ENCODE measurements around the gene PACS2.

PACS2 gene

DNA sequence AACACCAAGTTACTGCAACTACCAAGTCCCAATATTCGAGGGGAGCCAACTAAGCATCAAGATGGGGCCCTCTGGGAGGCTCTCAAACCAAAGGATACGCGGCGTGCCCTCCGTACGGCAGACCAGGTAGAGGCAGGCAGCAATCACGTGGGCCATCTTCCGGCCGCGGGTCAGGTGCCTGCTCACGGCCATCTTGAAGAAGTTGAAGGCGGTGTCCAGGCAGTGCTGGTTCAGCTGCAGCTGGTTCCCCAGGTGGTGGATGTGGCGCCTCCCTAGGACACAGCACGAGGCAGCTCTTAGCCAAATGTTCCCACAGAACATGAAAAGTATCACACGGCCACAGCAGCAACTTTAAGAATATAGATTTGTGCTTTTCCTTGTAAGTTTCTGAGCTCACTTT is 41.9 kb upstream of the PACS2 start:
- TF ChIP-seq TAF1 (IDR thresholded peaks at IDR 0.05; ENCODE audit: low read depth) (no peak), YY1 (IDR thresholded peaks at IDR 0.05; ENCODE audit: low read depth) (no peak)

DNA sequence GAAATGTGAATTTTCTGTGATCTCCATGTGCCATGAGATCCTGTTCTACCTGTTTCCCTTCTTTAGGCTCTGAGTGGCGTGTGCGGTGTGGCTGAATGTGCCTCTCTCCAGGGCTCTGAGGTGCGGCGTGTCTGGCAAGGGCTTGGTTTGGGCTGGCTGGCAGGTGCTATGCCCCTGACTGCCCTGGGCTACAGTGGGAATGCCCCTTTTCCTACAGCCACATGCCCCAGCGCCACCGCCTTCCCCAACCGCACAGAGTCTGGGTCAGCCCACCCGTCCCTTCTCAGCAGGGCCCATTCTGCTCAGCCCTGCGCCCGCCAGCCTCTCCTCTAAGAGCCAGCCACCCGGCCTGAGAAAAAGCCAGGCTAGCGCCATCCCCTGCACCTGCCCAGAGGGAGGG is 41.5 kb upstream of the PACS2 start:
- TF ChIP-seq, protein P1, sequence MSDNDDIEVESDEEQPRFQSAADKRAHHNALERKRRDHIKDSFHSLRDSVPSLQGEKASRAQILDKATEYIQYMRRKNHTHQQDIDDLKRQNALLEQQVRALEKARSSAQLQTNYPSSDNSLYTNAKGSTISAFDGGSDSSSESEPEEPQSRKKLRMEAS (IDR thresholded peaks at IDR 0.05) = peak; percentile 63
- no peak for TF ChIP-seq CEBPB (IDR thresholded peaks at IDR 0.05)

DNA sequence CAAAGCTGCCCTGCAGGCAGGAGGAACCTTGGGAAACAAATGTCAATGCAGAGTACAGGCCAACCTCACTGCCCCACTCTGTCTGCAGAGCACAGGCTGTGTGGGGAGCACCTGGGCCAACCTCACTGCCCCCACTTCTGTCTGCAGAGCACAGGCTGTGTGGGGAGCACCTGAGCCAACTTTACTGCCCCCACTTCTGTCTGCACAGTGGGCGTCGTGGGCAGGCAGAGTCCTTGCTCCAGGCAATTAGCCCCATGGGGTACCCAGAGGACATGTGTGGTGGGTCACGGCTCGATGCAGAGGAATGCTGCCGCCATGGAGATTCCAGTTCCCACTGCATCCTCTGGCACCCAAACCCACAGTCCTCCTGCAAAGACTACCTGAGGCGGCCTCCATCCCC is 39.9 kb upstream of the PACS2 start:
- no peak for TF ChIP-seq TEAD4 (IDR thresholded peaks at IDR 0.05)
- TF ChIP-seq FOXM1 (IDR thresholded peaks at IDR 0.05; ENCODE audit: borderline replicate concordance, low read depth) = no peak
- no peak for TF ChIP-seq TAF1 (IDR thresholded peaks at IDR 0.05; ENCODE audit: low read depth)
- TF ChIP-seq, protein P2, sequence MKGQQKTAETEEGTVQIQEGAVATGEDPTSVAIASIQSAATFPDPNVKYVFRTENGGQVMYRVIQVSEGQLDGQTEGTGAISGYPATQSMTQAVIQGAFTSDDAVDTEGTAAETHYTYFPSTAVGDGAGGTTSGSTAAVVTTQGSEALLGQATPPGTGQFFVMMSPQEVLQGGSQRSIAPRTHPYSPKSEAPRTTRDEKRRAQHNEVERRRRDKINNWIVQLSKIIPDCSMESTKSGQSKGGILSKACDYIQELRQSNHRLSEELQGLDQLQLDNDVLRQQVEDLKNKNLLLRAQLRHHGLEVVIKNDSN (IDR thresholded peaks at IDR 0.05) = no peak
- TF ChIP-seq YY1 (IDR thresholded peaks at IDR 0.05; ENCODE audit: low read depth) = no peak
- no peak for TF ChIP-seq EGR1 (IDR thresholded peaks at IDR 0.05)
- no peak for TF ChIP-seq NFIC (IDR thresholded peaks at IDR 0.05)
- no peak for TF ChIP-seq TCF12 (IDR thresholded peaks at IDR 0.05; ENCODE audit: low read depth)
- TF ChIP-seq, protein P3, sequence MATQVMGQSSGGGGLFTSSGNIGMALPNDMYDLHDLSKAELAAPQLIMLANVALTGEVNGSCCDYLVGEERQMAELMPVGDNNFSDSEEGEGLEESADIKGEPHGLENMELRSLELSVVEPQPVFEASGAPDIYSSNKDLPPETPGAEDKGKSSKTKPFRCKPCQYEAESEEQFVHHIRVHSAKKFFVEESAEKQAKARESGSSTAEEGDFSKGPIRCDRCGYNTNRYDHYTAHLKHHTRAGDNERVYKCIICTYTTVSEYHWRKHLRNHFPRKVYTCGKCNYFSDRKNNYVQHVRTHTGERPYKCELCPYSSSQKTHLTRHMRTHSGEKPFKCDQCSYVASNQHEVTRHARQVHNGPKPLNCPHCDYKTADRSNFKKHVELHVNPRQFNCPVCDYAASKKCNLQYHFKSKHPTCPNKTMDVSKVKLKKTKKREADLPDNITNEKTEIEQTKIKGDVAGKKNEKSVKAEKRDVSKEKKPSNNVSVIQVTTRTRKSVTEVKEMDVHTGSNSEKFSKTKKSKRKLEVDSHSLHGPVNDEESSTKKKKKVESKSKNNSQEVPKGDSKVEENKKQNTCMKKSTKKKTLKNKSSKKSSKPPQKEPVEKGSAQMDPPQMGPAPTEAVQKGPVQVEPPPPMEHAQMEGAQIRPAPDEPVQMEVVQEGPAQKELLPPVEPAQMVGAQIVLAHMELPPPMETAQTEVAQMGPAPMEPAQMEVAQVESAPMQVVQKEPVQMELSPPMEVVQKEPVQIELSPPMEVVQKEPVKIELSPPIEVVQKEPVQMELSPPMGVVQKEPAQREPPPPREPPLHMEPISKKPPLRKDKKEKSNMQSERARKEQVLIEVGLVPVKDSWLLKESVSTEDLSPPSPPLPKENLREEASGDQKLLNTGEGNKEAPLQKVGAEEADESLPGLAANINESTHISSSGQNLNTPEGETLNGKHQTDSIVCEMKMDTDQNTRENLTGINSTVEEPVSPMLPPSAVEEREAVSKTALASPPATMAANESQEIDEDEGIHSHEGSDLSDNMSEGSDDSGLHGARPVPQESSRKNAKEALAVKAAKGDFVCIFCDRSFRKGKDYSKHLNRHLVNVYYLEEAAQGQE (IDR thresholded peaks at IDR 0.05; ENCODE audit: low read depth) = no peak
- TF ChIP-seq CREB1 (IDR thresholded peaks at IDR 0.05; ENCODE audit: low read depth) = no peak
- no peak for TF ChIP-seq RAD21 (IDR thresholded peaks at IDR 0.05; ENCODE audit: low read depth)
- no peak for TF ChIP-seq CEBPB (IDR thresholded peaks at IDR 0.05)
- no peak for TF ChIP-seq EP300 (IDR thresholded peaks at IDR 0.05; ENCODE audit: borderline replicate concordance)
- TF ChIP-seq, protein P1 (IDR thresholded peaks at IDR 0.05) = no peak
- TF ChIP-seq ZBTB7A (IDR thresholded peaks at IDR 0.05; ENCODE audit: low read depth) = no peak

DNA sequence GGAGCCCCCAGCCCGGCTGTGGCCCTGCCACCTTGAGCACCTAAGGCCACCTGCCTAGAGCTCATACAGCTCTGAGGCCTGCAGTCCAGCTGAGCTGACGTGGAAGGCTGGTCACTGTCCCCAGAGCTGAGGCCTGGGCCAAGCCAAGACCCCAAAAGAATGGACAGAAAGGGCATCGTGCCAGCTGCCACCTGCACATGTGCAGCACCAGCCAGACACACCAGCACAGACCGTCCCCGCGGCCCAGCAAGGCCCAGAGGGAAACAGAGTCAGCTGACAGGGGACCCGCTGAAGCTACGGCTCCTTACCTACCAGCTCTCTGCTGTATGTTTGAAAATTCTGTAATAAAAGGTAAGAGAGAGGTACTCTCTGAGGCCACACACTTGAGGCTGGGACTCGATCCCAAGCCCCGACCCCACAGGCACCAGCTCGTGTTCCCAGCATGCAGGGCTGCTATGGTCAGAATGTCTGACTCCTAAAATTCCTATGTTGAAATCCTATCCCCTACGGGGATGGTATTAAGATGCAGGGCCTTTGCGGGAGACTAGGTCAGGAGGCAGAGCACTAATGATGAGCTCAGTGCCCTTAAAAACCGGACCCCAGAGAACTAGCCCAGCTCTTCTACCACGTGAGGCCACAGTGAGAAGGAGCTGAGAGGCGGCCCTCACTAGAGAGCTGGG is 39.1 kb upstream of the PACS2 start:
- TF ChIP-seq TCF12 (IDR thresholded peaks at IDR 0.05; ENCODE audit: low read depth) = no peak
- TF ChIP-seq YY1 (IDR thresholded peaks at IDR 0.05; ENCODE audit: low read depth) = no peak
- no peak for TF ChIP-seq CREB1 (IDR thresholded peaks at IDR 0.05; ENCODE audit: low read depth)
- TF ChIP-seq ZBTB7A (IDR thresholded peaks at IDR 0.05; ENCODE audit: low read depth) = no peak
- TF ChIP-seq EP300 (IDR thresholded peaks at IDR 0.05; ENCODE audit: borderline replicate concordance) = no peak
- no peak for TF ChIP-seq NFIC (IDR thresholded peaks at IDR 0.05)
- TF ChIP-seq, protein P2 (IDR thresholded peaks at IDR 0.05) = no peak
- TF ChIP-seq TAF1 (IDR thresholded peaks at IDR 0.05; ENCODE audit: low read depth) = no peak
- TF ChIP-seq CEBPB (IDR thresholded peaks at IDR 0.05) = no peak
- TF ChIP-seq, protein P3 (IDR thresholded peaks at IDR 0.05; ENCODE audit: low read depth) = no peak
- no peak for TF ChIP-seq RAD21 (IDR thresholded peaks at IDR 0.05; ENCODE audit: low read depth)
- TF ChIP-seq EGR1 (IDR thresholded peaks at IDR 0.05) = no peak
- TF ChIP-seq, protein P1 (IDR thresholded peaks at IDR 0.05) = no peak
- TF ChIP-seq FOXM1 (IDR thresholded peaks at IDR 0.05; ENCODE audit: borderline replicate concordance, low read depth) = no peak
- no peak for TF ChIP-seq TEAD4 (IDR thresholded peaks at IDR 0.05)

DNA sequence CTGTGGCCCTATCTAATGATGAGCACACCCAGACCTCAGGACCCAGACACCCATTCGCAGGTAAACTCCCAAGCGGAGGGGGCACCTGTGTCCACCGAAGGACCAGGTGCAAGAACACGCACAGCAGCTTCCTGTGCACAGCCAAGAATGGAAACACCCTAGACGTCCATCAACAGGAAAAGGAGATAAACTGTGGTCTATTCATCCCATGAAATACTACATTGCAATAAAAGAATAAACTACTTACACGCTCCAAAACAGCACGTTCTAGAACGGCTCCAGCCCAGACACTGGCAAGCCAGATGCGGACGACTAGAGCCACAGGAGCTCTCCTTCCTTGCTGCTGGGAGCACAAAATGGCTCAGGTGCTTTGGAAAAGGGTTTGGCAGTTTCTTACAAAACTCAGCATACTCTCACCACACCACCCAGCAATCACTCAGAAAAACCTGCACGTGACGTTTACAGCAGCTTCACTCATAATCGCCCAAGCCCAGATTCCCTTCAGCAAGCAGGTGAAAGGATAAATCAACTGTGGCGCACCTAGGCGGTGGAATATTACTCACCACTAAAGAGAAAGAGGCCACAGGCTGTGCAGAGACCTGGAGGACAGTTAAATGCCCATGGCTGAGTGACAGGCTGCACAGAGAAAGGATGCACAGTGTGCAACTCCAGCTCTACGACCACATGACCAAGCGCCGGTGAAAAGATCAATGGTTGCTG is 34.7 kb upstream of the PACS2 start:
- TF ChIP-seq YY1 (IDR thresholded peaks at IDR 0.05; ENCODE audit: low read depth) (no peak), EP300 (IDR thresholded peaks at IDR 0.05; ENCODE audit: borderline replicate concordance) (no peak), NFIC (IDR thresholded peaks at IDR 0.05) (no peak)

DNA sequence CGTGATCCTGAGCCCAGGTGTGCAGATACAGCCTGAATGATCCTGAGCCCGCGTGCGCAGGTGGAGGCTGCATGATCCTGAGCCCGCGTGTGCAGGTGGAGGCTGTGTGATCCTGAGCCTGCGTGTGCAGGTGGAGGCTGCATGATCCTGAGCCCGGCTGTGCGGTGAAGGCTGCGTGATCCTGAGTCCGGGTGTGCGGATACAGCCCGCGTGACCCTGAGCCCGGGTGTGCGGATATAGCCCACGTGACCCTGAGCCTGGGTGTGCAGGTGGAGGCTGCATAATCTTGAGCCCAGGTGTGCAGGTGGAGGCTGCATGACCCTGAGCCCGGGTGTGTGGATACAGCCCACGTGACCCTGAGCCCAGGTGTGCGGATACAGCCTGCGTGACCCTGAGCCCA is 34.0 kb upstream of the PACS2 start:
- no peak for TF ChIP-seq CREB1 (IDR thresholded peaks at IDR 0.05; ENCODE audit: low read depth)
- TF ChIP-seq, protein P2 (IDR thresholded peaks at IDR 0.05) = no peak
- no peak for TF ChIP-seq RAD21 (IDR thresholded peaks at IDR 0.05; ENCODE audit: low read depth)
- TF ChIP-seq FOXM1 (IDR thresholded peaks at IDR 0.05; ENCODE audit: borderline replicate concordance, low read depth) = no peak
- TF ChIP-seq CEBPB (IDR thresholded peaks at IDR 0.05) = no peak
- TF ChIP-seq TEAD4 (IDR thresholded peaks at IDR 0.05) = no peak
- no peak for TF ChIP-seq TAF1 (IDR thresholded peaks at IDR 0.05; ENCODE audit: low read depth)
- TF ChIP-seq EP300 (IDR thresholded peaks at IDR 0.05; ENCODE audit: borderline replicate concordance) = no peak
- TF ChIP-seq, protein P3 (IDR thresholded peaks at IDR 0.05; ENCODE audit: low read depth) = no peak
- TF ChIP-seq, protein P1 (IDR thresholded peaks at IDR 0.05) = no peak
- TF ChIP-seq ZBTB7A (IDR thresholded peaks at IDR 0.05; ENCODE audit: low read depth) = no peak
- no peak for TF ChIP-seq TCF12 (IDR thresholded peaks at IDR 0.05; ENCODE audit: low read depth)
- no peak for TF ChIP-seq YY1 (IDR thresholded peaks at IDR 0.05; ENCODE audit: low read depth)
- no peak for TF ChIP-seq NFIC (IDR thresholded peaks at IDR 0.05)
- no peak for TF ChIP-seq EGR1 (IDR thresholded peaks at IDR 0.05)

All from Ishikawa (cell line).